ENCODE data around the gene SOHLH1.
"Not testable (repeated sequence)": the region's sequence is repeated elsewhere in the genome, so short reads cannot be mapped to it uniquely, and the experiment has no call there.

Gene SOHLH1

GRCh38 chr9:135671591-135672041, 27.7 kb downstream of the SOHLH1 start:
- H3K4me3 ChIP-seq (ENCODE audit: low read length), result no peak overlapping the region
- no peak for TF ChIP-seq CTCF (conservative IDR thresholded peaks at IDR 0.05; ENCODE audit: low read length)

GRCh38 chr9:135670721-135671590, 28.3 kb downstream of the SOHLH1 start:
- H3K4me3 ChIP-seq (ENCODE audit: low read length), result no peak overlapping the region
- DNase-seq (ENCODE audit: low read depth), result no peak
- no peak for TF ChIP-seq CTCF (conservative IDR thresholded peaks at IDR 0.05; ENCODE audit: low read length)

More at GRCh38 chr9:135671591-135672041, 27.7 kb downstream of the SOHLH1 start:
- no peak for DNase-seq (ENCODE audit: low read depth)

GRCh38 chr9:135669616-135670285, 29.5 kb downstream of the SOHLH1 start:
- no peak for TF ChIP-seq CTCF (conservative IDR thresholded peaks at IDR 0.05; ENCODE audit: low read length)
- no peak for DNase-seq (ENCODE audit: low read depth)
- H3K4me3 ChIP-seq (ENCODE audit: low read length), result no peak overlapping the region

- DNase-seq (ENCODE audit: low read depth), result not testable (repeated sequence)
These were observed 30.3 kb downstream of the SOHLH1 start for GRCh38 chr9:135669018-135669417.

GRCh38 chr9:135667463-135668001, 31.7 kb downstream of the SOHLH1 start:
- TF ChIP-seq CTCF (conservative IDR thresholded peaks at IDR 0.05; ENCODE audit: low read length), result no peak
- DNase-seq (ENCODE audit: low read depth), result no peak
- no peak overlapping the region for H3K4me3 ChIP-seq (ENCODE audit: low read length)

More at GRCh38 chr9:135669018-135669417, 30.3 kb downstream of the SOHLH1 start:
- H3K4me3 ChIP-seq (ENCODE audit: low read length), result not testable (repeated sequence)

GRCh38 chr9:135666534-135667462, 32.5 kb downstream of the SOHLH1 start:
- no peak for TF ChIP-seq CTCF (conservative IDR thresholded peaks at IDR 0.05; ENCODE audit: low read length)
- no peak for DNase-seq (ENCODE audit: low read depth)
- H3K4me3 ChIP-seq (ENCODE audit: low read length), result no peak overlapping the region

GRCh38 chr9:135665795-135666189, 33.5 kb downstream of the SOHLH1 start:
- no peak overlapping the region for H3K4me3 ChIP-seq (ENCODE audit: low read length)
- no peak for TF ChIP-seq CTCF (conservative IDR thresholded peaks at IDR 0.05; ENCODE audit: low read length)
- DNase-seq (ENCODE audit: low read depth), result no peak

Data from AG10803 (cell line).